ENCODE data around the gene DUSP15.

The DUSP15 gene

GRCh38 chr20:31913431-31914157 lies 43.3 kb upstream of the DUSP15 start:
- TF ChIP-seq, protein P1, sequence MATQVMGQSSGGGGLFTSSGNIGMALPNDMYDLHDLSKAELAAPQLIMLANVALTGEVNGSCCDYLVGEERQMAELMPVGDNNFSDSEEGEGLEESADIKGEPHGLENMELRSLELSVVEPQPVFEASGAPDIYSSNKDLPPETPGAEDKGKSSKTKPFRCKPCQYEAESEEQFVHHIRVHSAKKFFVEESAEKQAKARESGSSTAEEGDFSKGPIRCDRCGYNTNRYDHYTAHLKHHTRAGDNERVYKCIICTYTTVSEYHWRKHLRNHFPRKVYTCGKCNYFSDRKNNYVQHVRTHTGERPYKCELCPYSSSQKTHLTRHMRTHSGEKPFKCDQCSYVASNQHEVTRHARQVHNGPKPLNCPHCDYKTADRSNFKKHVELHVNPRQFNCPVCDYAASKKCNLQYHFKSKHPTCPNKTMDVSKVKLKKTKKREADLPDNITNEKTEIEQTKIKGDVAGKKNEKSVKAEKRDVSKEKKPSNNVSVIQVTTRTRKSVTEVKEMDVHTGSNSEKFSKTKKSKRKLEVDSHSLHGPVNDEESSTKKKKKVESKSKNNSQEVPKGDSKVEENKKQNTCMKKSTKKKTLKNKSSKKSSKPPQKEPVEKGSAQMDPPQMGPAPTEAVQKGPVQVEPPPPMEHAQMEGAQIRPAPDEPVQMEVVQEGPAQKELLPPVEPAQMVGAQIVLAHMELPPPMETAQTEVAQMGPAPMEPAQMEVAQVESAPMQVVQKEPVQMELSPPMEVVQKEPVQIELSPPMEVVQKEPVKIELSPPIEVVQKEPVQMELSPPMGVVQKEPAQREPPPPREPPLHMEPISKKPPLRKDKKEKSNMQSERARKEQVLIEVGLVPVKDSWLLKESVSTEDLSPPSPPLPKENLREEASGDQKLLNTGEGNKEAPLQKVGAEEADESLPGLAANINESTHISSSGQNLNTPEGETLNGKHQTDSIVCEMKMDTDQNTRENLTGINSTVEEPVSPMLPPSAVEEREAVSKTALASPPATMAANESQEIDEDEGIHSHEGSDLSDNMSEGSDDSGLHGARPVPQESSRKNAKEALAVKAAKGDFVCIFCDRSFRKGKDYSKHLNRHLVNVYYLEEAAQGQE (IDR thresholded peaks at IDR 0.05; ENCODE audit: insufficient replicate concordance, low read depth): no peak
- TF ChIP-seq CTCF (IDR thresholded peaks at IDR 0.05; ENCODE audit: insufficient read depth, low read length) (no peak), SPI1 (IDR thresholded peaks at IDR 0.05; ENCODE audit: borderline replicate concordance, low read depth) (no peak), POLR2AphosphoS5 (IDR thresholded peaks at IDR 0.05; ENCODE audit: low read depth) (no peak), GABPA (IDR thresholded peaks at IDR 0.05; ENCODE audit: low read depth) (no peak)

GRCh38 chr20:31910071-31910803 lies 39.9 kb upstream of the DUSP15 start:
- Histone ChIP-seq H3K27ac (replicated peaks) (no peak overlapping the region), H3K27me3 (ENCODE audit: insufficient read depth, poor library complexity, severe bottlenecking) (no peaks in the 10 kb centered on the region), H3K4me3 (replicated peaks; ENCODE audit: insufficient read depth, low read length) (no peak overlapping the region)
- no peak for DNase-seq (ENCODE audit: low read depth in 1 of 2, low spot score in 1 of 2)
- TF ChIP-seq GABPA (IDR thresholded peaks at IDR 0.05; ENCODE audit: low read depth) (no peak), CTCF (IDR thresholded peaks at IDR 0.05; ENCODE audit: insufficient read depth, low read length) (no peak), SPI1 (IDR thresholded peaks at IDR 0.05; ENCODE audit: borderline replicate concordance, low read depth) (no peak), POLR2AphosphoS5 (IDR thresholded peaks at IDR 0.05; ENCODE audit: low read depth) (no peak)
- TF ChIP-seq, protein P1 (IDR thresholded peaks at IDR 0.05; ENCODE audit: insufficient replicate concordance, low read depth): no peak

More at GRCh38 chr20:31913431-31914157, 43.3 kb upstream of the DUSP15 start:
- Histone ChIP-seq H3K27me3 (ENCODE audit: insufficient read depth, poor library complexity, severe bottlenecking) (no peaks in the 10 kb centered on the region), H3K27ac (replicated peaks) (no peak overlapping the region), H3K4me3 (replicated peaks; ENCODE audit: insufficient read depth, low read length) (no peak overlapping the region)
- DNase-seq (ENCODE audit: low read depth in 1 of 2, low spot score in 1 of 2): no peak

GRCh38 chr20:31909253-31910070 lies 39.1 kb upstream of the DUSP15 start:
- TF ChIP-seq POLR2AphosphoS5 (IDR thresholded peaks at IDR 0.05; ENCODE audit: low read depth) (no peak), SPI1 (IDR thresholded peaks at IDR 0.05; ENCODE audit: borderline replicate concordance, low read depth) (no peak), GABPA (IDR thresholded peaks at IDR 0.05; ENCODE audit: low read depth) (no peak), CTCF (IDR thresholded peaks at IDR 0.05; ENCODE audit: insufficient read depth, low read length) (no peak)
- TF ChIP-seq, protein P1 (IDR thresholded peaks at IDR 0.05; ENCODE audit: insufficient replicate concordance, low read depth): no peak
- no peak overlapping the region for H3K4me3 ChIP-seq (replicated peaks; ENCODE audit: insufficient read depth, low read length)
- no peak overlapping the region for H3K27ac ChIP-seq (replicated peaks)
- no peak for DNase-seq (ENCODE audit: low read depth in 1 of 2, low spot score in 1 of 2)
- no peaks in the 10 kb centered on the region for H3K27me3 ChIP-seq (ENCODE audit: insufficient read depth, poor library complexity, severe bottlenecking)

Data from HL-60 (cell line).